ENCODE results near the gene MYRIP. TPM values are rescaled to one million over a fixed set of nuclear protein-coding genes. Genes with fewer than 3 reads are reported as not detected.
"Not testable (repeated sequence)": the region's sequence is repeated elsewhere in the genome, so short reads cannot be mapped to it uniquely, and the experiment has no call there.

MYRIP gene
- not detected in 2 replicates for total RNA-seq (2014; rRNA removed; shearing (Covaris generic))

- peak; percentile 80 for DNase-seq (ENCODE audit: low spot score)
- in situ Hi-C loops (cut with HindIII; ENCODE audit: low sequenced_read_pairs): no loop called here
Observed at GRCh38 chr3:39809181-39809994, at the start of gene MYRIP. MYRIP (plus strand) TSS chr3:39809609; CDS start chr3:39900817, 91,208 bp downstream.

GRCh38 chr3:39760325-39760724 is 49.1 kb upstream of the MYRIP start:
- in situ Hi-C loops (cut with HindIII; ENCODE audit: low sequenced_read_pairs): no loop called here
- no peak for DNase-seq (ENCODE audit: low spot score)

DNA sequence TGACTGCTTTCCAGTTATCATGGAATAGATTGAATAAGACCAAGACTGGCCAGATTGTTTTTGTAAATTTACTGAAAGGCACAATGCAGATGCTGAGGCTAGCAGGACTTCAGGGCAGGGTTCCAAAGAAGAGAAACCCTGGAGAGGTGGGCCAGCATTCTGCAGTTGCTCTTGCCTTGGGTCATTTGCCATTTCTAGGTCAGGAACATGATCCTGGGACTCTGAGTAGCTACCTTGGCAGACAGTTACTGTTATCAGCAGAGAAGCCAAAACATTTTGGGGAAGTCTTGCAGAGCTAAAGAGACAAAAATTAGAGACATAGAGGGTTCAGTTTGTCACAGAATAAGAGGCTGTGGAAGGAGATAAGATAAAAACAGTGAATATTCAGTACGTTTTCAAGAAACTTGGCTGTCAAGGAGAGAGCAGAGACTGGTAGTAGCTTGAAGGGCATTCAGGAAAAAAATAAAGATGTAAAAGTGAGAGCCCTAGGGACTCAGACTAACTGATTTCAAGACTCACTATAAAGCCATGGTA is 46.8 kb upstream of the MYRIP start:
- in situ Hi-C loops (cut with HindIII; ENCODE audit: low sequenced_read_pairs): no loop called here
- peak; percentile 21 for DNase-seq (ENCODE audit: low spot score)

- in situ Hi-C loops (cut with HindIII; ENCODE audit: low sequenced_read_pairs): no loop called here
Observed at GRCh38 chr3:39763390-39763789, 46.0 kb upstream of the MYRIP start.

GRCh38 chr3:39765575-39765974 is 43.8 kb upstream of the MYRIP start:
- DNase-seq (ENCODE audit: low spot score): no peak
- in situ Hi-C loops (cut with HindIII; ENCODE audit: low sequenced_read_pairs): no loop called here

More at GRCh38 chr3:39763390-39763789, 46.0 kb upstream of the MYRIP start:
- DNase-seq (ENCODE audit: low spot score): no peak

GRCh38 chr3:39766433-39766832 is 43.0 kb upstream of the MYRIP start:
- in situ Hi-C loops (cut with HindIII; ENCODE audit: low sequenced_read_pairs): no loop called here
- DNase-seq (ENCODE audit: low spot score): no peak

DNA sequence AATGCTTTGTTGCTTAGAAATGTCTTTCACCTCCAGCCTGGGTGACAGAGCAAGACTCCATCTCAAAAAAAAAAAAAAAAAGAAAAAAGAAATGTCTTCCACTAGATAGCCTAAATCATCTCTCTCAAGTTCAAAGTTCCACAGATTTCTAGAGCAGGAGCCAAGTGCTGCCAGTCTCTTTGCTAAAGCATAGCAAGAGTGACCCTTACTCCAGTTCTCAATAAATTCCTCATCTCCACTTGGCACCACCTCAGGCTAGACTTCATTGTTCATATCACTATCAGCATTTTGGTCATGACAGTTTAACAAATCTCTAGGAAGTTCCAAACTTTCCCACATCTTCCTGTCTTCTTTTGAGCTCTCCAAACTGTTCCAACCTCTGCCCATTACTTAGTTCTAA is 42.5 kb upstream of the MYRIP start:
- in situ Hi-C loops (cut with HindIII; ENCODE audit: low sequenced_read_pairs); DNase-seq (ENCODE audit: low spot score): not testable (repeated sequence)

- in situ Hi-C loops (cut with HindIII; ENCODE audit: low sequenced_read_pairs); DNase-seq (ENCODE audit: low spot score): not testable (repeated sequence)
Observed at GRCh38 chr3:39778168-39778567, 31.2 kb upstream of the MYRIP start.

DNA sequence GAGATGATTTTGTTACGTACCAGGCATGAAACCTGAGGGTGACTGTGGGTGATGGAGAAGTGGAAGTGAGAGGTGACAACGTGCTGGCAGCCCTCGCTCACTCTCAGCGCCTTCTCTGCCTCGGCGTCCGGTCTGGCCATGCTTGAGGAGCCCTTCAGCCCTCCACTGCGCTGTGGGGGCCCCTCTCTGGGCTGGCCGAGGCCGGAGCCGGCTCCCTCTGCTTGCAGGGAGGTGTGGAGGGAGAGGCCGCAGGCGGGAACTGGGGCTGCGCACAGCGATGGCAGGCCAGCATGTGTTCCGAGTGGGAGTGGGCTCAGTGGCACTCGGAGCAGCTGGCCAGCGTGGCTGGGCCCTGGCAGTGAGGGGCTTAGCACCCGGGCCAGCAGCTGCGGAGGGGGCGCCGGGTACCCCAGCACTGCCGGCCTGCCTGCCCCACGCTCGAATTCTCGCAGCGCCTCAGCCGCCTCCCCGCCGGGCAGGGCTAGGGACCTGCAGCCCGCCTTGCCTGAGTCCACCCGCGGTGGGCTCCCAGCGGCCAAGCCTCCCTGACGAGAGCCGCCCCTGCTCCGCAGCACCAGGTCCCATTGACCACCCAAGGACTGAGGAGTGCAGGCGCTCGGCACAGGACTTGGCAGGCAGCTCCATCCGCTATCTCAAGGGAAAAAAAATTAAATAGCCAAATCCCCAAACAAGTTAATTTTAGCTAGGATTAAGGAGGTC is 29.7 kb upstream of the MYRIP start:
- in situ Hi-C loops (cut with HindIII; ENCODE audit: low sequenced_read_pairs): no loop called here
- DNase-seq (ENCODE audit: low spot score): no peak

GRCh38 chr3:39780352-39780751 is 29.1 kb upstream of the MYRIP start:
- in situ Hi-C loops (cut with HindIII; ENCODE audit: low sequenced_read_pairs): no loop called here
- DNase-seq (ENCODE audit: low spot score): no peak

- in situ Hi-C loops (cut with HindIII; ENCODE audit: low sequenced_read_pairs): no loop called here
- no peak for DNase-seq (ENCODE audit: low spot score)
Observed at GRCh38 chr3:39781025-39781424, 28.4 kb upstream of the MYRIP start.

DNA sequence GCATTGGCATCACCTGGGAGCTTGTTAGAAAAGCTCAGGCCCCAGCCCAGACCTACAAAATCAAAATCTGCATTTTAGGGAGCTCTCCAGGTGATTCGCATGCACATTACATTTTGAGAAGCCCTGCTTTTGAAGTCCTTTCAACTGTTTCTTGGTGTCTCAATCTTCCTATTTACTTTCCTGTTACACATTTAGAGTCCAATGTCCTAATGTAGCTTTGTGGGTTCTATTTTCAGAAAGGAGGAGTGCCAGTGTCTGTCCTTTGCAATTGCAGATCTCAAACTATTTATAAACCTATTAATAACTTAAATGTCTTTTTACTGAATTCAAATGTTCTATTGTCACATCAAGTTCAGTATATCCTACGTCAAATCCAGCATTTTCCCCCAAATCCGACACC is 27.8 kb upstream of the MYRIP start:
- no peak for DNase-seq (ENCODE audit: low spot score)
- in situ Hi-C loops (cut with HindIII; ENCODE audit: low sequenced_read_pairs): no loop called here

- DNase-seq (ENCODE audit: low spot score): no peak
- in situ Hi-C loops (cut with HindIII; ENCODE audit: low sequenced_read_pairs): no loop called here
Observed at GRCh38 chr3:39783680-39784079, 25.7 kb upstream of the MYRIP start.

- no peak for DNase-seq (ENCODE audit: low spot score)
- in situ Hi-C loops (cut with HindIII; ENCODE audit: low sequenced_read_pairs): no loop called here
Observed at GRCh38 chr3:39784922-39785321, 24.5 kb upstream of the MYRIP start.

DNA sequence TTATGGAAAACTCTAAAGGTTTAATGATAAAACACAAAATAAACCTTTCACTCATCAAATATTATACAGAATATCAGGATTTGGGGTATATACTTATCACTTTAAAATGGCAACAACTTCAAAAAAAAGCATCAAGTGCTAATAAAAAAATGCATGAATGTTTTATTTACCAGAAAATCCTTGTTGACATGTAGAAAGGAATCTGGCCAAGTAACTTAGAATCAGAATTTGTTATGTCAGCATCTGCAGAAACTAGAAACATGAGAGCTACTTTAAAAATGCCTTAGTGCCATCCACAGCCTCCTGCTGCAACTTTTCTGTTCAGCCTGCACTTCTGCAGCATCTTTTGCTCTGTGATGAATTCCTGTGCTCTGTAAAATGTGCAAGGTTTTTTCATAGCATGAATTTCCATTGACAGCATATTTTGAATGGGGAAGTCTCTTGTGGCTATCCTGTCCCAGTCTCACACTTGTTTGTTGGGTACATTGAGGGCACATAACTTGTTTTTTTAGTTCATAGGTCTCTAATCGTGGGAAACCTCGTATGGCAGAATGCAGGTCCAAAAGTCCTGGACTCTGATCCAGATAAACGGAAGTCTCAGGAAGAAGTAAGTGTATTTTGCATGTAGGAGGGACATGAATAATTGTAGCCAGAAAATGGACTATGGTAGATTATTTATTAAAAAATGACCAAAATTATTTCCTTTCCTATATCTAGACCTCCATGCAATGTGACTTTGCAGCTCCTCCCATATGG is 21.1 kb upstream of the MYRIP start:
- in situ Hi-C loops (cut with HindIII; ENCODE audit: low sequenced_read_pairs): no loop called here
- DNase-seq (ENCODE audit: low spot score): no peak

GRCh38 chr3:39791603-39792002 is 17.8 kb upstream of the MYRIP start:
- DNase-seq (ENCODE audit: low spot score): no peak
- in situ Hi-C loops (cut with HindIII; ENCODE audit: low sequenced_read_pairs): no loop called here

GRCh38 chr3:39794880-39795279 is 14.5 kb upstream of the MYRIP start:
- DNase-seq (ENCODE audit: low spot score): no peak
- in situ Hi-C loops (cut with HindIII; ENCODE audit: low sequenced_read_pairs): no loop called here

GRCh38 chr3:39801216-39801615 is 8.2 kb upstream of the MYRIP start:
- in situ Hi-C loops (cut with HindIII; ENCODE audit: low sequenced_read_pairs): no loop called here
- no peak for DNase-seq (ENCODE audit: low spot score)

DNA sequence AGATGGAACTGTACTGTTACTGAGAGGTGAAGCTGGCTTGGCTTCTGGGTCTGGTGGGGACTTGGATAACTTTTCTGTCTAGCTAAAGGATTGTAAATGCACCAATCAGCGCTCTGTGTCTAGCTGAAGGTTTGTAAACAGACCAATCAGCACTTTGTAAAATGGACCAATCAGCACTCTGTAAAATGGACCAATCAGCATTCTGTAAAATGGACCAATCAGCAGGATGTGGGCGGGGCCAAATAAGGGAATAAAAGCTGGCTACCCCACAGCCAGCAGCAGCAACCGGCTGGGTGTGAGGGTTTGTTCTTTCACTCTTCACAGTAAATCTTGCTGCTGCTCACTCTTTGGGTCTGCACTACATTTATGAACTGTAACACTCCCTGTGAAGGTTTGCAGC is 6.9 kb upstream of the MYRIP start:
- DNase-seq (ENCODE audit: low spot score): not testable (repeated sequence)

DNA sequence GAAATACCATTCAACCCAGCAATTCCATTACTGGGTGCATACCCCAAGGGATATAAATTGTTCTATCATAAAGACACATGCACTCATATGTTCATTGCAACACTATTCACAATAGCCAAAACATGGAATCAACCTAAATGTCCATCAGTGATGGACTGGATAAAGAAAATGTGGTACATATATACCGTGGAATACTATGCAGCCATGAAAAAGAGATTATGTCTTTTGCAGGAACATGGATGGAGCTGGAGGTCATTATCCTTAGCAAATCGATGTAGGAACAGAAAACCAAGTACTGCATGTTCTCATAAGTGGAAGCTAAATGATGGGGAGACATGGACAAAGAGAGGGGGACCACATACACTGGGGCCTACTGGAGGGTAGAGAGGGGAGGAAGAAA is 5.5 kb upstream of the MYRIP start:
- in situ Hi-C loops (cut with HindIII; ENCODE audit: low sequenced_read_pairs): no loop called here
- no peak for DNase-seq (ENCODE audit: low spot score)

More for the DNA sequence above, 6.9 kb upstream of the MYRIP start:
- in situ Hi-C loops (cut with HindIII; ENCODE audit: low sequenced_read_pairs): not testable (repeated sequence)

Measured in G401 (cell line).